Activated effector memory CD4-positive, alpha-beta T cell treated with Interleukin-2 at 50 U/mL for 16 hours (primary cell): ENCODE results near the gene JAKMIP2.
"Not testable (repeated sequence)": the region's sequence is repeated elsewhere in the genome, so short reads cannot be mapped to it uniquely, and the experiment has no call there.

Source experiments
- DNase-seq: peaks from one replicate; pipeline ENCODE4 v3.0.0-alpha.2; 2020

The JAKMIP2 gene

GRCh38 chr5:147642666-147643065, 139.9 kb downstream of the JAKMIP2 start:
- DNase-seq, result no peak

- no peak for DNase-seq
Observed at GRCh38 chr5:147639321-147639720, 143.2 kb downstream of the JAKMIP2 start.

GRCh38 chr5:147636729-147636984, 145.9 kb downstream of the JAKMIP2 start:
- DNase-seq, result no peak

DNA sequence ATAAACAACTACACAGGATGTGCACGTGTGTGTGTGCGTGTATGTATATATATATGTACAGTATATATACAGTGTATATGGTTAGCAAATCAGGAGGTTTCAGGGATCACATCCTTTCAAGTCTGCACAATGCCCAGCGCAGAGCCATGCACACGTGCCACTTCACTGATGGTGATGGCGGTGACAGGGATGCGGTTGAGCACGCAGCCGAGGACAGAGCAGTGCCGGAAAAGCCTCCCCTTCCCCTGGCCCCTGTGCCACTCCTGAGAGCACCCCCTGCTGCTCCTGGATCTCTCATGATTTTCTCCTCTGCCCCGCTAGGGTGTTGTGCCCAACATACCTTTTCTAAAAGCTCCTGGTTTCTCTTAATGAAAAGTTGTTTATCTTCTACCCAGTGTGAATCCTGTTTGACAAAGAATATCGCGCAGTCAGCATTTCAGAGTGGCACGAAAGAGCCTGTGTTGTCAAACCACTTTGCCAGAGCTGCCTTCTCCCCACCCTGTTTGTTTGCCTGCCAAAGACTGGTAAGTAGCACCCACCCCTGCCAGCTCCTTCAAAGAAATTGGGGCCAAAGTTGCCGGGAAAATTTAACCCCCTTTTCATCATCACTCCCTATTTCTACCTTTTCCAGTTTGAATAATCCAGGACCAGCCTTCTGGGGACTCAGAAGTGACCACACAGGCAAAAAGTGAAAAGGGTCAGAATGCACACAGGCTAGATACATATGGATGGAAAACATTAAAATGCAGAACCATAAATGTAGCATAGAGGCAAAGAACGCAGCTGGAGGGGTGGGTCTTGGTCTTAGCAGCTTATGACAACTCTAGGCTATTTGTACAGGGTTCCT, 146.4 kb downstream of the JAKMIP2 start:
- DNase-seq, result no peak

- not testable (repeated sequence) for DNase-seq
Observed at GRCh38 chr5:147635439-147635838, 147.1 kb downstream of the JAKMIP2 start.

DNA sequence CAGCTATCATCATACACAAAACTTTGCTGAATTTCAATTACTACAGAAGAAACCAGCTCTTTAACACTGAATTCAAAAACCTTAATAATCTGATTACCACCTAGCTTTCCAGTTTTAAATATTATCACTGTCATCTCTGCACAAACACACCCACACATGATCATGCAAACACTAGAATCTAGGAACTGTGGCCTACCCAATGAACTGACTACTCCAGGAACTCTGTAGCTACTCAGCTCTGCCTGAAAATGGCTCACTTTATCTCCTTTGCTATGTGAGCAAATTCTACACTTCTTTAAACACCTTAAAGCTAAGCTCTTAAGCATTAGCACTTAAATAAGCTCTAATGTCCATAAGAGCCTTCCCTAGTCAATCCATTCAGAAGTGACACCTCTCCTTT, 149.4 kb downstream of the JAKMIP2 start:
- DNase-seq, result no peak

DNA sequence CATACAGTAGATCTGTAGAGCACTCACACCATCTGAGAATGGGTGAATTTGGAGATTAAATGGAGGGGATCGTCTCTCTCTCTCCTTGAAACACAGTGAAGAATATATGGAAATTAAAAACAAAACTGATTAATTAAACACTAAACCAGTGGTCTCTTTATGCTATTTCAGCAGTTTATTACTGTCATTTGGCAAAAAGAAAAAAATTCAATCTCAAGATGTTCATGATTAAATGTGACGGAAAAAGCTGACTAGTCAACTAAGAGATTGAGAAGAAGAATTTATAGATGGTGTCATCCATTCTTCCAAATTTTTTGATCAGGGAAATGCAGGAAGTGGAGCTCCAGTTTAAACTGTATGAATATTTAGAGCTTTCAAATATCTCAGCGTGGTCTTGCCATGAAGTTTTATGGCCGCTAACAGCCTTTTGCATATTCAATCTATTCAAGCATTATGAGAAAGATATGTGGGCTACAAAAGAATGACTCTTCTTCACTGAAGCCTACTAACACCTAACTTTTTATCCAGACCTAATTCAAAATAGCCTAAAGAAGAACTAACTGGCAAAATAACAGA, 151.0 kb downstream of the JAKMIP2 start:
- no peak for DNase-seq

- no peak for DNase-seq
Observed at GRCh38 chr5:147629196-147629595, 153.3 kb downstream of the JAKMIP2 start.

DNA sequence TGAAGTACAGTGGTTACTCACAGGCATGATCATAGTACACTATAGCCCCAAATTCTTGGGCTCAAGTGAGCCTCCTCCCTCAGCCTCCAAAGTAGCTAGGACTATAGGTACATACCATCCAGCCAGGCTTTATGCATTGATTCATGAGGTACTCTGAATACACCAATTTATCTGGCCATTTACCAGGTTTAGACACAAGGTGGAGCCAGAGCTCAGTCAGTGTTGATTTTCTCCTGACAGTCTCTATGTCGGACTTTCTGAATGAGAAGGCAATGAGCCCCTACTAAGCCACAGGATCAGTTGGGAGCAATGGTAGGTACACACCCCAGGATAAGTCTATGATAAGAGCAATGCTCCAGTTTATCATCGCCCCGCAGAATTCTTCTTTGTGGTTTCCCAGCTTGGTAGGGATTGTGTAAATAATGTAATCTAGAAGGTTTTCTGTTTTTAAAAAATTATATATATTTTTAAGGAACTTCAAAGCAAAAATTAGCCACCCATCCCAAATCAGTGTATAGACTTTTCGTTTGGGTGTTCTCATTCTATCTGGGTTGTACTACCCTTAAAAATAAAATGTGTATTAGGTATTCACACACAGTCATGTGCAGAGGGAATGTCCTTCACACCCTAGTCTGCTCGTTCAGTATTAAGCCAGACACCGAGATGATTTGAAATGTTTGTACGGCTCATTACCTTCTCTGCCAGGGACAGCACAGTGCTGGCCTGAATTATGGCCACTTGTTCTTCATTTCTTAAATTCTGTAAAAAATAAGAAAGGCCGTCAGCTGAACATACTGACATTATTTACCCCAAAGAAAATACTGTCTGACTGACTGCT, 154.3 kb downstream of the JAKMIP2 start:
- peak; percentile 10 for DNase-seq

DNA sequence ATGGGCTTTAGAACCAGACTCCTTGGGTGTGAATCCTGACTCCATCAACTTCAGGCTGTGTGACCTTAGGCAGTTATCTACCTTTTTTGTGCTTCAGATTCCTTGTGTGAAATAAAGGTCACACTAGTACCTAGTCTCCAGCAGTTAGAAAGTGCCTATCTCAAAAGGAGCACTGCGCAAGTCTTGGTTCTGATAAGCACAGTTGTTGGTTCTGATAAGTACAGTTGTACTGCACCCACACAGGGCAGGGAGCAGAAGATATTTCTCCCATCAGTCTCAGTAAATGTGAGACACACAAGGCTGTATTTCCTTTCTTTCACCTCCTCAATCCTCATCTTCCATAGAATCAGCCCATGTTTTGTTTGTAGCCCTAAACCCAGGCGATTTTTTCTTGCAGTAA, 156.1 kb downstream of the JAKMIP2 start:
- DNase-seq, result no peak

GRCh38 chr5:147621016-147621415, 161.5 kb downstream of the JAKMIP2 start:
- DNase-seq, result no peak

- no peak for DNase-seq
Observed at GRCh38 chr5:147619281-147619878, 163.1 kb downstream of the JAKMIP2 start.

- DNase-seq, result no peak
Observed at GRCh38 chr5:147617711-147618350, 164.7 kb downstream of the JAKMIP2 start.

DNA sequence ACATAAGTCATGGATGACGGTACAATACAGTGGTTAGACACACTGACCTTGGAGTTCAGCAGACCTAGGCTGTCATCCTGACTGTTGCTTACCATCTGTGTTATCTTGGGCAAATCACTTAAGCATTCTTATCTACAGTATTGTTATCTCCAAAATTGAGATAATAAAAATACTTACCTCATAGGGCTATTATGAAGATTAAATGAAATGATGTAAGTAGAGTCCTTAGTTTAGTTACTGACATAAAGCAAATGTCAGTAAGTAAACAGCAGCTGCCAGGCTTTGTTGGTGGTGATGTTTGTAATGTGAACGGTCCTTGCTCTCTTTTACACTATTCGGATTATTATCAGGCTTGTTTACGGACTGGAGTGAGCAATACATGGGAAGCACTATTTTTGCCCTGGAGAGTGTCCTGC, 165.3 kb downstream of the JAKMIP2 start:
- DNase-seq, result no peak

DNA sequence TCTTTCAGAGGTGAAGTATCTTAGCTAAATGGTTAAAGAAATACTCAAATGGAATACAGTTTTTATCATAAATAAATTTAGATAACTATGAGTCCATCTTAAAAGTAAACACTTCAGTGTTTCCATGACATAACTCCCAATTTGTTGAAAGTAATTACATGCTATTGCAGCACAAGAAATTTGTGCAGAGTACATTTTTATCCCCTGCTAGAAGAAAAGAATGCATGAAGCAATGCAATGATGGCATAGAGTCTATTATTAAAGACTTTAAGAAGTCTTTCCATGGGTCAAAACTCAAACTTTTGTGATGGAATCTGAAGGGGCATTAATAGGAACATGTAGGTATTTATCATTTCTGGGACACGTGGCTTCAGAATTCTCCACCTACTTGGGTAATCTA, 166.1 kb downstream of the JAKMIP2 start:
- DNase-seq, result no peak

- DNase-seq, result no peak
Observed at GRCh38 chr5:147613359-147613758, 169.2 kb downstream of the JAKMIP2 start.

- no peak for DNase-seq
Observed at GRCh38 chr5:147611483-147611882, 171.0 kb downstream of the JAKMIP2 start.

- no peak for DNase-seq
Observed at GRCh38 chr5:147610798-147611197, 171.7 kb downstream of the JAKMIP2 start.

- no peak for DNase-seq
Observed at GRCh38 chr5:147601652-147602051, 180.9 kb downstream of the JAKMIP2 start.

DNA sequence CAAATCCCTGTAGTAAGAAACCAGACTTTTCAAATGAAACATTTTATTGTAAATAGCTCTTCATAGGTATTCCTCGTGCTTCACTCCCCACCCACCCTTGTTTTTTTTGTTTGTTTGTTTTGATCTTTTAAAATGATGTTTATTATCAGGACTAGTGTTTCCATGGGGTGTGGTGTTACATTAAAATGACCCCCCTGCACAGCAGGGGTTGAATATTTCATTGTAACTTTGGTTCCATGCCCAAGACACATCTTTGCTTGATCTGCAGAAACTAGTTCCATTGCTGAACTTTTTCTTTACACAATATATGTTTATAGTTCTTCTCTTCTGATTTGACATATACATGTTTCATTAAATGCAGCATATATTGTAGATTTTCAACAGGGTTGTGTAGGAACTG, 191.4 kb downstream of the JAKMIP2 start:
- no peak for DNase-seq

DNA sequence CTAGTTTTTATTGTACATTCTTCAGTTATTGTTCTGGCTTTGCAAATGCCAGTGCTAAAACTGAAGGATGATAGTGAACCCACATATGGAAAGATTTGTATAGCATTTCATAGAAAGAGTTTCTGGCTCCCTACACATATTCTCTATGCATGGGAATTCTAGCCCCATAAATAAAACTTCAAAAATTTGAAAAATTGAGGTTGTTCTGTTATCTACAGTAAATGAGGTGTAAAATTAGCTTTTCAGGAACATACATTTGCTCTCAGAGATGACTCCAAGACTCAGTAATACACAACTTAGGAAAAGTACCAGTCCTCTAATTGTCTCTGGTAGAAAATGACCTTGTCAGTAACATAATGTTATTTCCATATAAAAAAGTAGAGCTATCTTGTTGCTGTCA, 192.4 kb downstream of the JAKMIP2 start:
- DNase-seq, result no peak

DNA sequence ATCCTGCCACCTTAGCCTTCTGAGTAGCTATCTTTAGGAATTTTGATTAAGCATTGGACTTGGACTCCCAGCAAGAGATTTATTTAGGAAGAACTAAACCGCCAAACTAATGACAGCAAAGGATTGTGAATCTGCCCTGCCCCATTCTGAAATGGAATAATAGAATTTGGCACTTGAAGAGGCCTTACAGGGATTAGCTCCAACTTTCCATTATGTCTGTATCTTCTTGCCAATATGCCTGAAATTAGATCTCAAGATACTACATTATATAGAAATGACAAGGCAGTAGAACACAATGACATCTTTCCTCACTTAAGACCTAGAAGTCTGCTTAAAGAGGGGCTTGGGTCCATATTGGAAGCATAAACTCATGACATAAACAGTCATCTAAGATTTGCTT, 195.7 kb downstream of the JAKMIP2 start:
- DNase-seq, result no peak

DNA sequence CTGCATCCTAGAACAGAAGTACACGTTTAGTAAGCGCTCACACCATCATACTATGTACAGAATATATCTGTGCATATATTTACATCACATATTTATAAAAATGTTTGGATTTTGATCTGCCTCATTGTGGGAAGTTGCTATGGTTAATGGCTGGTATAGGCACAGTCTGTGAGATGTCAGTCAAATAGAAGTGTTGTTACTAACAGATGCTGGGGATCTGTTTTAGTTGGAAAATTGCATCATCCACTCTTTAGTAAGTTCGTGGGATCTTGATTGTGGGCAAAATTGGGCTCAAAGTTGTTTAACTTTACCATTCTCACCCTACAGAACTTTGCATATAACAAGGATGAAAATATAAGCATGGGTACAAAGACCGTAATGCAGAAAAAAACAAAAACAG, 196.3 kb downstream of the JAKMIP2 start:
- no peak for DNase-seq
